ENCODE results near the gene SCNN1A. TPM values are rescaled to one million over a fixed set of nuclear protein-coding genes. Genes with fewer than 3 reads are reported as not detected.

SCNN1A gene
- total RNA-seq, 1 experiment from 2014 or later: 2.9 TPM

- POLR2A ChIA-PET (ENCODE audit: unreplicated experiment): interaction anchor here (0.6 kb wide), 1 partner anchor 65 kb away, joined by 4 read pairs; no protein-coding TSS in a partner anchor
- TF ChIP-seq EZH2 (IDR thresholded peaks at IDR 0.05; ENCODE audit: low read length, unreplicated experiment) (no peak), EZH2phosphoT487 (IDR thresholded peaks at IDR 0.05; ENCODE audit: borderline replicate concordance, low read length) (no peak)
- TF ChIP-seq, protein P1, sequence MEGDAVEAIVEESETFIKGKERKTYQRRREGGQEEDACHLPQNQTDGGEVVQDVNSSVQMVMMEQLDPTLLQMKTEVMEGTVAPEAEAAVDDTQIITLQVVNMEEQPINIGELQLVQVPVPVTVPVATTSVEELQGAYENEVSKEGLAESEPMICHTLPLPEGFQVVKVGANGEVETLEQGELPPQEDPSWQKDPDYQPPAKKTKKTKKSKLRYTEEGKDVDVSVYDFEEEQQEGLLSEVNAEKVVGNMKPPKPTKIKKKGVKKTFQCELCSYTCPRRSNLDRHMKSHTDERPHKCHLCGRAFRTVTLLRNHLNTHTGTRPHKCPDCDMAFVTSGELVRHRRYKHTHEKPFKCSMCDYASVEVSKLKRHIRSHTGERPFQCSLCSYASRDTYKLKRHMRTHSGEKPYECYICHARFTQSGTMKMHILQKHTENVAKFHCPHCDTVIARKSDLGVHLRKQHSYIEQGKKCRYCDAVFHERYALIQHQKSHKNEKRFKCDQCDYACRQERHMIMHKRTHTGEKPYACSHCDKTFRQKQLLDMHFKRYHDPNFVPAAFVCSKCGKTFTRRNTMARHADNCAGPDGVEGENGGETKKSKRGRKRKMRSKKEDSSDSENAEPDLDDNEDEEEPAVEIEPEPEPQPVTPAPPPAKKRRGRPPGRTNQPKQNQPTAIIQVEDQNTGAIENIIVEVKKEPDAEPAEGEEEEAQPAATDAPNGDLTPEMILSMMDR (conservative IDR thresholded peaks at IDR 0.05; ENCODE audit: low read depth, low read length): no peak
- Histone ChIP-seq H3K9me2 (replicated peaks; ENCODE audit: low read length) (no peaks in the 10 kb centered on the region), H3K27me3 (ENCODE audit: low read length) (no peaks in the 10 kb centered on the region), H2AFZ (ENCODE audit: low read length) (no peak overlapping the region), H3K9ac (ENCODE audit: low read length) (no peak overlapping the region), H4K20me1 (ENCODE audit: low read length) (no peaks in the 10 kb centered on the region), H3F3A (ENCODE audit: low read length, unreplicated experiment) (peaks cover 4% of the 10 kb centered on the region), H3K4me1 (ENCODE audit: insufficient read depth, low read length) (peaks cover 19% of the 10 kb centered on the region), H3K27ac (ENCODE audit: low read length) (no peak overlapping the region), H3K4me2 (ENCODE audit: low read length) (no peak overlapping the region), H3K4me3 (ENCODE audit: low read length) (no peak overlapping the region), H3K79me2 (ENCODE audit: low read length) (peaks cover 2% of the 10 kb centered on the region; the same call in 1 of the 2 replicates), H3K9me3 (ENCODE audit: low read length) (no peaks in the 10 kb centered on the region), H3K36me3 (ENCODE audit: low read depth, low read length) (peaks cover 25% of the 10 kb centered on the region)
- CTCF ChIA-PET: no interaction called here
- BruUV-seq (replicated peaks): no TSS peak
- intact Hi-C loops (cut with micrococcal nuclease): no loop called here
- DNase-seq (no peak), ATAC-seq (no peak)
These were observed 47.2 kb downstream of the SCNN1A start for GRCh38 chr12:6328045-6328779.

DNA sequence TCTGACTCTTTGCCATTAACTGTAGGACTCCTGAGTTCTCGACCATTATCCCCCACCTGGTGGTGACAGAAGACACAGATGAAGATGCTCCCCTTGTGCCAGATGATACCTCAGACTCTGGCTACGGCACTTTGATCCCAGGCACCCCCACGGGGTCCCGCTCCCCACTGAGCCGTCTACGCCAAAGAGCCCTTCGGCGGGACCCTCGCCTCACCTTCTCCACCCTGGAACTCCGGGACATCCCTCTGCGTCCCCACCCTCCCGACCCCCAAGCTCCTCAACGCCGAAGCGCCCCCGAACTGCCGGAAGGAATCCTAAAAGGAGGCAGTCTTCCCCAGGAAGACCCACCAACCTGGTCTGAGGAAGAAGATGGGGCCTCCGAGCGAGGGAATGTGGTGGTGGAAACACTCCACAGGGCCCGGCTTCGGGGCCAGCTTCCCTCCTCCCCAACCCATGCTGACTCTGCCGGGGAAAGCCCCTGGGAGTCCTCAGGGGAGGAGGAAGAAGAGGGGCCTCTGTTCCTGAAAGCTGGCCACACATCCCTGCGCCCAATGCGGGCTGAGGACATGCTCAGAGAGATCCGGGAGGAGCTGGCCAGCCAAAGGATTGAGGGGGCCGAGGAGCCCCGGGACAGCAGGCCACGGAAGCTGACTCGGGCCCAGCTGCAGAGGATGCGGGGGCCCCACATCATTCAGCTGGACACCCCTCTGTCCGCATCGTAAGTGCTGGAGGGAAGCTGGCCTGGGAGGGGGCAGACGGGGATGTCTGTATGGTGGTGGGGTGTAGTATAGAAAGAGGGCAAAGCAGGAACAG lies 47.9 kb downstream of the SCNN1A start:
- POLR2A ChIA-PET (ENCODE audit: unreplicated experiment): interaction anchor here (0.6 kb wide), 2 partner anchors 62 to 65 kb away, joined by 4 to 6 read pairs; no protein-coding TSS in a partner anchor
- no peaks in the 10 kb centered on the region for H3K9me3 ChIP-seq (ENCODE audit: low read length)
- no peak overlapping the region for H2AFZ ChIP-seq (ENCODE audit: low read length)
- CTCF ChIA-PET: no interaction called here
- intact Hi-C loops (cut with micrococcal nuclease): no loop called here
- H3F3A ChIP-seq (ENCODE audit: low read length, unreplicated experiment): no peaks in the 10 kb centered on the region
- no peaks in the 10 kb centered on the region for H3K9me2 ChIP-seq (replicated peaks; ENCODE audit: low read length)
- peaks cover 21% of the 10 kb centered on the region for H3K4me1 ChIP-seq (ENCODE audit: insufficient read depth, low read length)
- H3K4me3 ChIP-seq (ENCODE audit: low read length): no peak overlapping the region
- H3K27ac ChIP-seq (ENCODE audit: low read length): no peak overlapping the region
- H3K79me2 ChIP-seq (ENCODE audit: low read length): no peaks in the 10 kb centered on the region
- H3K9ac ChIP-seq (ENCODE audit: low read length): no peak overlapping the region
- DNase-seq (no peak), ATAC-seq (no peak)
- H3K27me3 ChIP-seq (ENCODE audit: low read length): no peaks in the 10 kb centered on the region
- H3K36me3 ChIP-seq (ENCODE audit: low read depth, low read length): peaks cover 22% of the 10 kb centered on the region
- H4K20me1 ChIP-seq (ENCODE audit: low read length): no peaks in the 10 kb centered on the region
- no peak for TF ChIP-seq EZH2phosphoT487 (IDR thresholded peaks at IDR 0.05; ENCODE audit: borderline replicate concordance, low read length)
- TF ChIP-seq EZH2 (IDR thresholded peaks at IDR 0.05; ENCODE audit: low read length, unreplicated experiment): no peak
- TF ChIP-seq, protein P1 (conservative IDR thresholded peaks at IDR 0.05; ENCODE audit: low read depth, low read length): no peak
- H3K4me2 ChIP-seq (ENCODE audit: low read length): no peak overlapping the region
- BruUV-seq (replicated peaks): no TSS peak

All from PC-3 (cell line).